ENCODE measurements around the gene MCC.

The MCC gene

GRCh38 chr5:113215401-113216060 is 272.7 kb downstream of the MCC start:
- no peak for TF ChIP-seq CTCF (IDR thresholded peaks at IDR 0.05; ENCODE audit: low read length, missing control alignments)
- no peak for DNase-seq (ENCODE audit: low read depth)
- no peak overlapping the region for H3K4me3 ChIP-seq (replicated peaks; ENCODE audit: low read depth, low read length)

GRCh38 chr5:113214606-113215323 is 273.5 kb downstream of the MCC start:
- no peak for DNase-seq (ENCODE audit: low read depth)
- no peak for TF ChIP-seq CTCF (IDR thresholded peaks at IDR 0.05; ENCODE audit: low read length, missing control alignments)
- H3K4me3 ChIP-seq (replicated peaks; ENCODE audit: low read depth, low read length): no peak overlapping the region

GRCh38 chr5:113213551-113214425 is 274.5 kb downstream of the MCC start:
- no peak for DNase-seq (ENCODE audit: low read depth)
- TF ChIP-seq CTCF (IDR thresholded peaks at IDR 0.05; ENCODE audit: low read length, missing control alignments): no peak
- H3K4me3 ChIP-seq (replicated peaks; ENCODE audit: low read depth, low read length): no peak overlapping the region

- DNase-seq (ENCODE audit: low read depth): peak; percentile 81
- no peak for TF ChIP-seq CTCF (IDR thresholded peaks at IDR 0.05; ENCODE audit: low read length, missing control alignments)
- H3K4me3 ChIP-seq (replicated peaks; ENCODE audit: low read depth, low read length): no peak overlapping the region
Observed at GRCh38 chr5:113212244-113212920, 275.9 kb downstream of the MCC start.

GRCh38 chr5:113209498-113209897 is 278.8 kb downstream of the MCC start:
- no peak for TF ChIP-seq CTCF (IDR thresholded peaks at IDR 0.05; ENCODE audit: low read length, missing control alignments)
- no peak overlapping the region for H3K4me3 ChIP-seq (replicated peaks; ENCODE audit: low read depth, low read length)
- no peak for DNase-seq (ENCODE audit: low read depth)

GRCh38 chr5:113205807-113206206 is 282.4 kb downstream of the MCC start:
- H3K4me3 ChIP-seq (replicated peaks; ENCODE audit: low read depth, low read length): no peak overlapping the region
- no peak for DNase-seq (ENCODE audit: low read depth)
- TF ChIP-seq CTCF (IDR thresholded peaks at IDR 0.05; ENCODE audit: low read length, missing control alignments): no peak
